ENCODE data around the gene SUFU.
"Not testable (repeated sequence)": the region's sequence is repeated elsewhere in the genome, so short reads cannot be mapped to it uniquely, and the experiment has no call there.

The SUFU gene

DNA sequence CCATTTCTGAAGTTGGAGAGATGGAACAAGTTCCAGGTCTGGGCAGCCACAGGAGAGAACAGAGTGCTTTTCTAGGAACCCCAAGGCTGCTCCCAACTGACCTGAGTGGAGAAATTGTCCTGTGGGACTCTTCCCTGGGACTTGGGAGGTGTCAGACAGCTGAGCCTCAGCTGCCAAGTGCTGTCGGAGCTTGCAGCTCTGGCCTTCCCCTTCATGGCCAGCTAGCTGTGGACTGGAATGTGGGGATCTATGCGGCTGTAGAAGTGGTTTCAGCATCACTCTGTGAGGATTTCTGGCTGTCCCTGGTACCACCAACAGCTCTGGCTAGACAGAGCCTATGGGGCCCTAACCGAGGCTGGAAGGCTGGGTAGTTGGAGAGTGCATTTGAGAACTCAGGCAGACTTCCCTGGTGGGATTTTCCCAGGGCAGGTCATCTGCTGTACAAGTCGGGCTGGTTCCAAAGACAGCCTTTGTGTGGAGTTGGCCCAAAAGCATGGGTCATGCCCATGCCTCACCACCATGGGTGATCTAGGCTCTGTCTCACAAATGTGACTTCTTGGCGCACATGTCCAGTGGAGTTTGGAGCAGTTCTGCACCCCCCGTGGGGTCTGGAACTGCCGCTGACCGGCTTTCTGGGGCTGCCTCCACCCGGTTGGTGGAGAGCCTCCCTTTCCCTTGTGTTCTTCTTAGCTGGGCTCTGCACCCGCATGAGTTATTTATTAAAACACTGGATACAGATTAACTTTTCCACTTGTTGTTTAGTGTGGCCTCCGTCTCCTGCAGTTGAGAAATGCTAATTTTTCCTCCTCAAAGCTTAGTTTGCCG, 10.9 kb downstream of the SUFU start:
- Histone ChIP-seq H3K27me3 (ENCODE audit: insufficient read depth, low read length) (no peaks in the 10 kb centered on the region), H3K4me1 (ENCODE audit: control insufficient read depth, insufficient read depth, low read length, unreplicated experiment) (no peaks in the 10 kb centered on the region), H3K79me2 (ENCODE audit: control insufficient read depth, insufficient read depth, low read length, unreplicated experiment) (no peaks in the 10 kb centered on the region), H2AFZ (ENCODE audit: low read length, unreplicated experiment) (no peak overlapping the region), H3K4me3 (ENCODE audit: low read depth, low read length) (no peak overlapping the region), H3K27ac (ENCODE audit: low read depth, low read length) (no peak overlapping the region), H3K36me3 (ENCODE audit: insufficient read depth, low read length) (peaks cover 6% of the 10 kb centered on the region; the same call in 1 of the 2 replicates)

DNA sequence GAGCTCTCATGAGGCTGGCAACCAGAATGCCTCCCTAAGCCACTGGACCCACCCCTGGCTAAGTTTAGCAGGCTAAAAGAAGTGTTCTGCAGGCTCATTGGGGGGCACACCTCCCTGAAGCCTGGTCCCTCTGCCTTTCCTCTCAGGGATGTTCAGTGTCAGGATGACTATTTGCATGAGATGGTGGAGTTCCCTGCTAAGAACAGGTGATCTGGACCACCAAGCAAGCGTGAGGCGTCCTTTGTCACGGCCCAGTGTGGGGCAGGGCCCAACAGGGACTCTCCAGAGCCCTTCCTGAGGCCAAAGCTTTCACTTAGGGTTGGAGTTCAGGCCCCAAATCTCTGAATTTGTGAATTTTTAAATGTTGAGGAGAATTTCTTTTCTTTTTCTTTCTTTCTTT, 12.0 kb downstream of the SUFU start:
- Histone ChIP-seq H3K27me3 (ENCODE audit: insufficient read depth, low read length) (no peaks in the 10 kb centered on the region), H3K27ac (ENCODE audit: low read depth, low read length) (no peak overlapping the region), H3K4me3 (ENCODE audit: low read depth, low read length) (no peak overlapping the region), H3K36me3 (ENCODE audit: insufficient read depth, low read length) (peaks cover 6% of the 10 kb centered on the region; the same call in 1 of the 2 replicates), H3K4me1 (ENCODE audit: control insufficient read depth, insufficient read depth, low read length, unreplicated experiment) (no peaks in the 10 kb centered on the region), H2AFZ (ENCODE audit: low read length, unreplicated experiment) (no peak overlapping the region), H3K79me2 (ENCODE audit: control insufficient read depth, insufficient read depth, low read length, unreplicated experiment) (no peaks in the 10 kb centered on the region)

DNA sequence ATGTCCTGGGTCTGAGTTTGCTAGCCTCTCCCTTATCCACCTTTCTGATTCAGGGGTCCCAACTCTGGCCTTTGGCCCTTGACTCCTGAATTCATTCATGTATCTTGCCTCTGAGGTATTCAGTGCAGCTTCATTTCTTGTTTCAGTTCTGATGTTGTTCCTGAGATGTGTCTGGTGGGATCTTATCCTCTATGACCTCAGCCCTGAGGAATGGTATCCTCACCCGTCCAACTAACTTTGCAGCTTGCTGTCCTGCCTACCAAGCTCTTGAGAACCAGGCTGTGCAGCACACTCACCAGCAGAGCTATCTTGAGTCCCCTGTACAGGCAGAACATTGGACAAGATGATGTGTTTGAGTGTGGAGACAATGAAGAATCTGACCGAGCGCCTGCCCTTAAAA, 13.8 kb downstream of the SUFU start:
- peaks cover 6% of the 10 kb centered on the region; the same call in 1 of the 2 replicates for H3K36me3 ChIP-seq (ENCODE audit: insufficient read depth, low read length)

GRCh38 chr10:102519246-102519825, 15.6 kb downstream of the SUFU start:
- H3K27me3 ChIP-seq (ENCODE audit: insufficient read depth, low read length) = no peaks in the 10 kb centered on the region
- peaks cover 15% of the 10 kb centered on the region for H3K4me1 ChIP-seq (ENCODE audit: control insufficient read depth, insufficient read depth, low read length, unreplicated experiment)
- peaks cover 2% of the 10 kb centered on the region for H3K79me2 ChIP-seq (ENCODE audit: control insufficient read depth, insufficient read depth, low read length, unreplicated experiment)
- no peak overlapping the region for H2AFZ ChIP-seq (ENCODE audit: low read length, unreplicated experiment)
- no peaks in the 10 kb centered on the region for H3K36me3 ChIP-seq (ENCODE audit: insufficient read depth, low read length)
- H3K4me3 ChIP-seq (ENCODE audit: low read depth, low read length) = no peak overlapping the region
- no peak overlapping the region for H3K27ac ChIP-seq (ENCODE audit: low read depth, low read length)

More for the DNA sequence above, 13.8 kb downstream of the SUFU start:
- Histone ChIP-seq H3K79me2 (ENCODE audit: control insufficient read depth, insufficient read depth, low read length, unreplicated experiment) (peaks cover 2% of the 10 kb centered on the region), H3K27ac (ENCODE audit: low read depth, low read length) (no peak overlapping the region), H3K27me3 (ENCODE audit: insufficient read depth, low read length) (no peaks in the 10 kb centered on the region), H3K4me1 (ENCODE audit: control insufficient read depth, insufficient read depth, low read length, unreplicated experiment) (peaks cover under 1% of the 10 kb centered on the region), H2AFZ (ENCODE audit: low read length, unreplicated experiment) (no peak overlapping the region), H3K4me3 (ENCODE audit: low read depth, low read length) (no peak overlapping the region)

GRCh38 chr10:102522874-102523249, 19.1 kb downstream of the SUFU start:
- no peaks in the 10 kb centered on the region for H3K27me3 ChIP-seq (ENCODE audit: insufficient read depth, low read length)
- peaks cover 2% of the 10 kb centered on the region for H3K79me2 ChIP-seq (ENCODE audit: control insufficient read depth, insufficient read depth, low read length, unreplicated experiment)
- peak overlapping the region; percentile 64 for H3K27ac ChIP-seq (ENCODE audit: low read depth, low read length)
- H3K4me1 ChIP-seq (ENCODE audit: control insufficient read depth, insufficient read depth, low read length, unreplicated experiment) = peaks cover 15% of the 10 kb centered on the region
- H3K36me3 ChIP-seq (ENCODE audit: insufficient read depth, low read length) = no peaks in the 10 kb centered on the region
- H3K4me3 ChIP-seq (ENCODE audit: low read depth, low read length) = no peak overlapping the region
- H2AFZ ChIP-seq (ENCODE audit: low read length, unreplicated experiment) = no peak overlapping the region

DNA sequence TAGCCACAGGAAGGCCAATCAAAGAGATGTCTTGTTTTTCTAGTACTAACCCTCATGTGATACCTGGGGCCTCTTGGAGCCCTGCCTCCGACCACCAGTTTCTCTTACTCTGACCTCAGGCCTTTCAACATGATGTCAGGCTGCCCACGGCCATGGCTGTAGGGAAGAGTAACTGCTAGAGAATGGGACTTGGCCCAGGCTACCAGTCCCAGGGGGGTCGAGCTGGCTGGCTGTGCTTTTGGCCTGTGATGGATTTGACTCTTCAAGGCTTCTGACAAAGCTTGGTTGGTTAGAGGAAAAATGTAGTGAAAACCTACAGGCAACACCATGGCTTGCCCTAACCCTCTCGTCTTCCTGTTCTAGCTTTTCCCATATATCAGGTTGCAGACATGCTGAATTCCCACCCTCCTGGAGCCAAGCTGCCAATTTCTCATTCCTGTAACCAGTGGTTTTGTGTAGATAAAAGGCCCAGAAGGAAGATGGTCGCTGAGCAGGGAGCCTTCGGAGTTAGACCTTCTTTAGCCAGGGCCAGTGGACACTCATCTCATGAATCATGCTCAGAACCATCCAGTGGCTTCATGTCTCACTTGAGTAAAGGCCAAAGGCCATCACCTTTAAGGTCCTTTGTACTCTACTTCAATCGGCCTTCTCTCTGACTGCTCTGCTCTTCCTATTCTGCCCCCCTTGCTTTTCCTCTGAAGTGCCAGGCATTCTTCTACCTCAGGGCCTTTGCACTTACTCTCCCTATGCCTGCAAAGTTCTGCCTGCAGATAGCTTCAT, 19.7 kb downstream of the SUFU start:
- Histone ChIP-seq H3K36me3 (ENCODE audit: insufficient read depth, low read length) (no peaks in the 10 kb centered on the region), H3K27ac (ENCODE audit: low read depth, low read length) (peak overlapping the region; percentile 64), H2AFZ (ENCODE audit: low read length, unreplicated experiment) (peak overlapping the region; percentile 71), H3K27me3 (ENCODE audit: insufficient read depth, low read length) (no peaks in the 10 kb centered on the region), H3K79me2 (ENCODE audit: control insufficient read depth, insufficient read depth, low read length, unreplicated experiment) (peaks cover 2% of the 10 kb centered on the region), H3K4me1 (ENCODE audit: control insufficient read depth, insufficient read depth, low read length, unreplicated experiment) (peaks cover 15% of the 10 kb centered on the region), H3K4me3 (ENCODE audit: low read depth, low read length) (no peak overlapping the region)

DNA sequence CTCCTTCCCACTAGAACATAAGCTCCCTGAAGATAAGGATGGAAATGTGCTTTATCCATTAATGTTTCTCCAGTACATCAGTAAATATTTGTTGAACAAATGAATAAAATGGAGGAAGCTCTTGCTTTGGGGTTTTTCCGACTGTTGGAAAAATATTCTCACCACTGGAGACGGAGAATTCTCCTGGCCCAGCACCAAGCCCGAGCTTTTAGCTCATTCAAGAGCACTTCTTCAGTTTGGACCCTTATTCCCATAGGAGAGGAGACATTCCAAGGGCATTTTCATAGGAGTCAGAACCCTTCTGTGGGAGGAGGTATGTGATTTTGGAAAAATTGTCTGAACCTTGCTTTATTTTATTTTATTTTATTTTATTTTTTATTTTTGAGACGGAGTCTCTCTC, 21.0 kb downstream of the SUFU start:
- Histone ChIP-seq H3K79me2 (ENCODE audit: control insufficient read depth, insufficient read depth, low read length, unreplicated experiment) (peaks cover 2% of the 10 kb centered on the region), H3K4me3 (ENCODE audit: low read depth, low read length) (no peak overlapping the region), H2AFZ (ENCODE audit: low read length, unreplicated experiment) (no peak overlapping the region), H3K27me3 (ENCODE audit: insufficient read depth, low read length) (no peaks in the 10 kb centered on the region), H3K4me1 (ENCODE audit: control insufficient read depth, insufficient read depth, low read length, unreplicated experiment) (peaks cover 15% of the 10 kb centered on the region), H3K36me3 (ENCODE audit: insufficient read depth, low read length) (no peaks in the 10 kb centered on the region), H3K27ac (ENCODE audit: low read depth, low read length) (no peak overlapping the region)

DNA sequence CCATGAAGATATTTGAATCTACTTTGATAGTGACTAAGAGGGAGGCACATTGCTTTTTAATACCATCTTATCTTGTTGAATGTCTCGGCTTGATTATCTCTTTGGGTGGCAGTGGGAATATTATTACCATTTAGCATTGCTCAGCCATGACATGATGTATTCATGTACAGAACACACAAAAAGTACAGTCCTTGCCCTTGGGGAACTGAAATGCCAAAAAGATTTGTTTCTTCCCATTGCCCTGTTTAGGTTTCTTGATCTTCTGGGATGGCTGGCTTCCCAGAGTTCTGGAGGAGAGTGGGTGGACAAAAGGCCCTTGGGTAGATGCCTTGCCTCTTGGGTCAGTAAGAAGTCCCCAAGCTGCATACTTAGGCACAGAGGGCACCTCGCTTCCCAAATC, 23.8 kb downstream of the SUFU start:
- Histone ChIP-seq H3K36me3 (ENCODE audit: insufficient read depth, low read length) (no peaks in the 10 kb centered on the region), H3K27ac (ENCODE audit: low read depth, low read length) (no peak overlapping the region), H3K4me3 (ENCODE audit: low read depth, low read length) (no peak overlapping the region), H2AFZ (ENCODE audit: low read length, unreplicated experiment) (no peak overlapping the region), H3K27me3 (ENCODE audit: insufficient read depth, low read length) (no peaks in the 10 kb centered on the region), H3K79me2 (ENCODE audit: control insufficient read depth, insufficient read depth, low read length, unreplicated experiment) (no peaks in the 10 kb centered on the region), H3K4me1 (ENCODE audit: control insufficient read depth, insufficient read depth, low read length, unreplicated experiment) (peaks cover 14% of the 10 kb centered on the region)

DNA sequence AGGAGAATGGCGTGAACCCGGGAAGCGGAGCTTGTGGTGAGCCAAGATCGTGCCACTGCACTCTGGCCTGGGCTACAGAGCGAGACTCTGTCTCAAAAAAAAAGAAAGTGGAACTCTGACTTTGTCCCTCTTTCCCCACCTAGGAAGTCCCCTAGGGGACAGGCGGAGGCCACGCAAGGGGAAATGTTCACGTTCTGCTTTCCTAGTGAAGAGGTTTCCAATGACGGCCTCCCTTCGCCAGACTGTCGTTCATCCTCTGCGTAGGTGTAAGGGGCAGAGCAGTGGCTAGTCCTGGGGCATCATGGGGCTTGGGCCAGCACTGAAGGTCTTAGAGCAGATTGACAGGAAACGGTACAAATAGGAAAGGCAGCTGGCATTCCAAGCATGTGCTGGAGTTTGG, 30.6 kb downstream of the SUFU start:
- Histone ChIP-seq H3K27ac (ENCODE audit: low read depth, low read length) (no peak overlapping the region), H3K36me3 (ENCODE audit: insufficient read depth, low read length) (no peaks in the 10 kb centered on the region), H3K4me1 (ENCODE audit: control insufficient read depth, insufficient read depth, low read length, unreplicated experiment) (no peaks in the 10 kb centered on the region), H2AFZ (ENCODE audit: low read length, unreplicated experiment) (no peak overlapping the region), H3K27me3 (ENCODE audit: insufficient read depth, low read length) (no peaks in the 10 kb centered on the region), H3K4me3 (ENCODE audit: low read depth, low read length) (no peak overlapping the region), H3K79me2 (ENCODE audit: control insufficient read depth, insufficient read depth, low read length, unreplicated experiment) (no peaks in the 10 kb centered on the region)

- not testable (repeated sequence) for H3K4me3 ChIP-seq (ENCODE audit: low read depth, low read length); H3K36me3 ChIP-seq (ENCODE audit: insufficient read depth, low read length); H2AFZ ChIP-seq (ENCODE audit: low read length, unreplicated experiment); H3K4me1 ChIP-seq (ENCODE audit: control insufficient read depth, insufficient read depth, low read length, unreplicated experiment); H3K27me3 ChIP-seq (ENCODE audit: insufficient read depth, low read length); H3K79me2 ChIP-seq (ENCODE audit: control insufficient read depth, insufficient read depth, low read length, unreplicated experiment); H3K27ac ChIP-seq (ENCODE audit: low read depth, low read length)
Measured at GRCh38 chr10:102534966-102535365, 31.2 kb downstream of the SUFU start.

Data from ACC112 (cell line).